Smooth muscle cell (in vitro differentiated cells): ENCODE results near the gene CYS1. TPM values are rescaled to one million over a fixed set of nuclear protein-coding genes. Genes with fewer than 3 reads are reported as not detected.

ENCODE experiments used
- DNase-seq: peaks from one replicate; lab custom pipeline; 2025; ENCODE audit not compliant: unreplicated experiment; lab: John Stamatoyannopoulos, UW
- H2AFZ ChIP-seq: fragments of 200-600 bp; sonication (generic); 2 replicates; pipeline ENCODE4 v1.6.0; 2016; ENCODE audit warnings: antibody characterized with exemption, low read depth, mild to moderate bottlenecking
- H3F3A ChIP-seq: fragments of 200-600 bp; sonication (generic); 2 replicates; pipeline ENCODE4 v1.6.0; 2017; ENCODE audit warnings: antibody characterized with exemption, low read depth
- H3K27ac ChIP-seq: fragments of 200-600 bp; sonication (generic); 2 replicates; pipeline ENCODE4 v1.5.1; 2016; ENCODE audit warnings: low read depth, mild to moderate bottlenecking
- H3K27me3 ChIP-seq: fragments of 200-600 bp; sonication (generic); 2 replicates; pipeline ENCODE4 v1.6.1; 2016; ENCODE audit warnings: low read depth, mild to moderate bottlenecking
- H3K36me3 ChIP-seq: fragments of 200-600 bp; sonication (generic); 2 replicates; pipeline ENCODE4 v1.5.1; 2016; ENCODE audit warnings: low read depth
- H3K4me1 ChIP-seq: fragments of 200-600 bp; sonication (generic); 2 replicates; pipeline ENCODE4 v1.5.1; 2016; ENCODE audit warnings: low read depth
- H3K4me2 ChIP-seq: fragments of 200-600 bp; sonication (generic); 2 replicates; pipeline ENCODE4 v1.6.0; 2016; ENCODE audit warnings: mild to moderate bottlenecking
- H3K4me3 ChIP-seq: fragments of 200-600 bp; sonication (generic); 2 replicates; pipeline ENCODE4 v1.5.1; 2016; ENCODE audit warnings: mild to moderate bottlenecking
- H3K79me2 ChIP-seq: fragments of 200-600 bp; sonication (generic); 2 replicates; pipeline ENCODE4 v1.6.0; 2016; ENCODE audit warnings: low read depth, mild to moderate bottlenecking
- H3K9ac ChIP-seq: fragments of 200-600 bp; sonication (generic); 2 replicates; pipeline ENCODE4 v1.6.0; 2016; ENCODE audit warnings: low read depth
- H3K9me3 ChIP-seq: fragments of 200-600 bp; sonication (generic); replicated peaks from 2 replicates; pipeline ENCODE4 v1.5.1; 2016; ENCODE audit warnings: low read depth
- H4K20me1 ChIP-seq: fragments of 200-600 bp; sonication (generic); 2 replicates; pipeline ENCODE4 v1.6.0; 2016; ENCODE audit warnings: low read depth
- WGBS: methylation state at CpG from one replicate; pipeline ENCODE4 v1.1.7; 2016; ENCODE audit warnings: low lambda C conversion rate; 5-methylcytosine and 5-hydroxymethylcytosine counted together
- polyA plus RNA-seq: library from polyadenylated mRNA; unstranded; fragments of >200 nt; fragmentation: Nextera tagmentation; extraction: Ambion mirVana; gene quantifications from 2 replicates; pipeline ENCODE4 v1.2.1, GENCODE V29; 2016
- total RNA-seq: library from RNA; depleted of rRNA; stranded (reverse); fragments of >200 nt; gene quantifications from 2 replicates; pipeline ENCODE4 v1.2.3, GENCODE V29; 2014
- TF ChIP-seq, protein P1 (sequence below): fragments of 200-600 bp; sonication (generic); IDR thresholded peaks from 2 replicates; pipeline ENCODE4 v1.5.1; 2017; ENCODE audit warnings: borderline replicate concordance, mild to moderate bottlenecking, antibody characterized with exemption; ENCODE audit not compliant: insufficient read depth, poor library complexity, severe bottlenecking

CYS1 gene
- total and polyA plus RNA-seq, 2 experiments from 2014 or later: 3.9 to 11.5 TPM

DNA sequence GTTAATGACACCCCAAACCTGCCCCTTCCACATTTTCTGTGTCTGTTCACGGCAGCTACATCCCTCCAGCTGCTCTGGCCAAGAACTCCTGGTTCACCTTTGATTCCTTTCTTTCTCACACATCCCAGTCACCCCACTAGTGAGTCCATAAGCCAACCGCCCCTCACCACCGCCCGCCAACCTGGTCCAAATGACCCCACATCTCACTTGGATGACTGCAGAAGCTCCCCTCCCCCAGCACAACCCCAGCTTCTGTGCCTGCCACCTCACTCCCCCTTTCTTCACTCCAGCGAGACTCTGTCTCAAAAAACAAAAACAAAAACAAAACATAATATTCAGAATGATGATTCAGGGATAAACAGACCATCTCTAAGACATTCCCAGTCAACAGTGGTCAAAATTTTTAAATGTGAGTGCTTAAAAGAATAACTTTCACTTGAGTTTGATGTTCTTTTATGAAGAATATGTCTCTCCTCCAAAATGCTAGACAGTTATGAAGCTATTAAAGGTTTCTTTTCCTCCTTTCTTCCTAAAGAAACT, 3.2 kb downstream of the CYS1 start:
- WGBS: 93% methylated on average over 5 of the region's 5 CpGs
- Histone ChIP-seq H2AFZ (no peak overlapping the region), H3K4me1 (no peaks in the 10 kb centered on the region), H3K9me3 (no peaks in the 10 kb centered on the region), H3F3A (peaks cover 4% of the 10 kb centered on the region), H3K79me2 (no peaks in the 10 kb centered on the region), H3K4me2 (no peak overlapping the region), H3K27me3 (peaks cover 46% of the 10 kb centered on the region), H3K36me3 (no peaks in the 10 kb centered on the region), H4K20me1 (no peaks in the 10 kb centered on the region), H3K9ac (no peak overlapping the region), H3K4me3 (no peak overlapping the region), H3K27ac (no peak overlapping the region)
- TF ChIP-seq, protein P1, sequence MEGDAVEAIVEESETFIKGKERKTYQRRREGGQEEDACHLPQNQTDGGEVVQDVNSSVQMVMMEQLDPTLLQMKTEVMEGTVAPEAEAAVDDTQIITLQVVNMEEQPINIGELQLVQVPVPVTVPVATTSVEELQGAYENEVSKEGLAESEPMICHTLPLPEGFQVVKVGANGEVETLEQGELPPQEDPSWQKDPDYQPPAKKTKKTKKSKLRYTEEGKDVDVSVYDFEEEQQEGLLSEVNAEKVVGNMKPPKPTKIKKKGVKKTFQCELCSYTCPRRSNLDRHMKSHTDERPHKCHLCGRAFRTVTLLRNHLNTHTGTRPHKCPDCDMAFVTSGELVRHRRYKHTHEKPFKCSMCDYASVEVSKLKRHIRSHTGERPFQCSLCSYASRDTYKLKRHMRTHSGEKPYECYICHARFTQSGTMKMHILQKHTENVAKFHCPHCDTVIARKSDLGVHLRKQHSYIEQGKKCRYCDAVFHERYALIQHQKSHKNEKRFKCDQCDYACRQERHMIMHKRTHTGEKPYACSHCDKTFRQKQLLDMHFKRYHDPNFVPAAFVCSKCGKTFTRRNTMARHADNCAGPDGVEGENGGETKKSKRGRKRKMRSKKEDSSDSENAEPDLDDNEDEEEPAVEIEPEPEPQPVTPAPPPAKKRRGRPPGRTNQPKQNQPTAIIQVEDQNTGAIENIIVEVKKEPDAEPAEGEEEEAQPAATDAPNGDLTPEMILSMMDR: no peak
- DNase-seq: no peak

DNA sequence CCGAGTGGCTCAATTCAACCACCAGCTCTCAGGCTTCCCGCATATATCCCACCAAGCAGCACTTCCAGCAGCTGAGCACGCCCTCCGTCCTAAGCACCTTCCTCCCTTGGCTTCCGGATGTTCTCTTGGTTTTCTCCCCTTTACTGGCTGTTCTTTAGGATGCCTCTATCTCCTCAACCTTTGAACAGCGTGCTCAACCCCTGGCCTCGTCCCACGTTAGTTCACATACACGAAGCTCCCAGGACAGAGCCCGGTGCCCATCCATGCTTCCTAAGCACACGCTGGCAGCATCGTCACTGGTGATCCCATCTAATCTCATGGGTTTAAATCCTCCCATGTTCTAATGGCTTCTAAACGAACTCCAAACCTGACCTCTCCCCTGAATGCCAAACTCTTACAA, 3.7 kb downstream of the CYS1 start:
- Histone ChIP-seq H3K9ac (no peak overlapping the region), H3F3A (peaks cover 4% of the 10 kb centered on the region), H4K20me1 (no peaks in the 10 kb centered on the region), H3K27ac (no peak overlapping the region), H3K79me2 (no peaks in the 10 kb centered on the region), H3K36me3 (no peaks in the 10 kb centered on the region), H3K9me3 (no peaks in the 10 kb centered on the region), H3K4me1 (no peaks in the 10 kb centered on the region), H3K27me3 (peaks cover 46% of the 10 kb centered on the region), H2AFZ (no peak overlapping the region), H3K4me2 (no peak overlapping the region), H3K4me3 (no peak overlapping the region)
- DNase-seq: no peak
- TF ChIP-seq, protein P1: no peak
- WGBS: 84% methylated on average over 13 of the region's 13 CpGs

DNA sequence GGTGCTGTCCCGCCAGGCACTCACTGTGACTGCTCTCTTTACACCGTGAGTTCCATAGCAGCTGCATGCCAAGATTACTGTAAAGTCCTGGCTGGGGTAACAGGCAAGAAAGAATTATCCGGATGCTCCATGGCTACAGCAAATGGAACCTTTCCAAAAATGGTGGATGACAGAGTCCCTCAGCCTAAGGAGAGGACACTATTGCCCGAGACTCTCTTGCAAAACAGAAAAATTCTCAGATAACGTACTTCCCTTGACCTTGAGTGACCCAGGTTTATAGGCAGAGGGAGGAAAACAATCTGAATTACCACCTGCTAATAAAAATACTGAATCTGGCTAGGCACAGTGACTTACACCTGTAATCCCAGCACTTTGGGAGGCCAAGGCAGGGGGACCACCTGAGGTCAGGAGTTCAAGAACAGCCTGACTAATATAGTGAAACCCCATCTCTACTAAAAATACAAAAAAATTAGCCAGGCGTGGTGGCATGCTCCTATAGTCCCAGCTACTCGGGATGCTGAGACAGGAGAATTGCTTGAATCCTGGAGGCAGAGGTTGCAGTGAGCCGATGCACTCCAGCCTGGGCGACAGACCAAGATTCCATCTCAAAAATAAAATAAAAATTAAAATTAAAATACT, 4.5 kb downstream of the CYS1 start:
- Histone ChIP-seq H3K9ac (no peak overlapping the region), H3F3A (peaks cover 4% of the 10 kb centered on the region), H3K79me2 (no peaks in the 10 kb centered on the region), H4K20me1 (no peaks in the 10 kb centered on the region), H3K4me2 (no peak overlapping the region), H3K4me1 (no peaks in the 10 kb centered on the region), H3K4me3 (no peak overlapping the region), H2AFZ (no peak overlapping the region), H3K27ac (no peak overlapping the region), H3K9me3 (no peaks in the 10 kb centered on the region), H3K27me3 (peaks cover 39% of the 10 kb centered on the region), H3K36me3 (no peaks in the 10 kb centered on the region)
- no peak for DNase-seq
- WGBS: 87% methylated on average over 9 of the region's 9 CpGs
- TF ChIP-seq, protein P1: no peak

GRCh38 chr2:10075101-10075500, 5.1 kb downstream of the CYS1 start:
- Histone ChIP-seq H4K20me1 (no peaks in the 10 kb centered on the region), H3K9me3 (no peaks in the 10 kb centered on the region), H3K27ac (no peak overlapping the region), H3K9ac (no peak overlapping the region), H3K27me3 (peaks cover 35% of the 10 kb centered on the region), H3K36me3 (no peaks in the 10 kb centered on the region), H2AFZ (no peak overlapping the region), H3K4me1 (no peaks in the 10 kb centered on the region), H3K4me3 (no peak overlapping the region), H3K4me2 (no peak overlapping the region), H3F3A (peaks cover 4% of the 10 kb centered on the region), H3K79me2 (no peaks in the 10 kb centered on the region)
- 91% methylated on average over 13 of the region's 13 CpGs for WGBS
- TF ChIP-seq, protein P1: no peak
- no peak for DNase-seq
